ENCODE results near the gene PKDREJ.
"Not testable (repeated sequence)": the region's sequence is repeated elsewhere in the genome, so short reads cannot be mapped to it uniquely, and the experiment has no call there.

The PKDREJ gene

GRCh38 chr22:46267431-46268279, 4.5 kb upstream of the PKDREJ start, which contains the start of gene TTC38:
TSS of gene TTC38 (plus strand) at chr22:46268008. CDS start at chr22:46268040, 32 bp downstream.
- H3K36me3 ChIP-seq (ENCODE audit: control insufficient read depth in 1 of 2, insufficient read depth in 2 of 2, low read length in 2 of 2), result peaks cover 6 to 17% of the 10 kb centered on the region in 2 donors
- no peaks in the 10 kb centered on the region for H3K27me3 ChIP-seq (ENCODE audit: control insufficient read depth in 1 of 2, insufficient read depth in 2 of 2, low read length in 2 of 2)
- H3K4me1 ChIP-seq (ENCODE audit: control insufficient read depth in 1 of 2, insufficient read depth in 2 of 2, low read length in 2 of 2), result peaks cover 17 to 23% of the 10 kb centered on the region in 2 donors
- H3K9ac ChIP-seq (ENCODE audit: low read depth in 1 of 2, low read length in 2 of 2), result peak within 1 kb of the TSS; percentile 86 to 98
- peak within 1 kb of the TSS; percentile 79 for H3K27ac ChIP-seq (ENCODE audit: low read depth, low read length)
- peak within 1 kb of the TSS; percentile 72 to 96 for H3K4me3 ChIP-seq (ENCODE audit: low read depth in 1 of 2, low read length in 2 of 2)
- no peaks in the 10 kb centered on the region for H3K9me3 ChIP-seq (ENCODE audit: control insufficient read depth in 1 of 2, low read length in 2 of 2)

DNA sequence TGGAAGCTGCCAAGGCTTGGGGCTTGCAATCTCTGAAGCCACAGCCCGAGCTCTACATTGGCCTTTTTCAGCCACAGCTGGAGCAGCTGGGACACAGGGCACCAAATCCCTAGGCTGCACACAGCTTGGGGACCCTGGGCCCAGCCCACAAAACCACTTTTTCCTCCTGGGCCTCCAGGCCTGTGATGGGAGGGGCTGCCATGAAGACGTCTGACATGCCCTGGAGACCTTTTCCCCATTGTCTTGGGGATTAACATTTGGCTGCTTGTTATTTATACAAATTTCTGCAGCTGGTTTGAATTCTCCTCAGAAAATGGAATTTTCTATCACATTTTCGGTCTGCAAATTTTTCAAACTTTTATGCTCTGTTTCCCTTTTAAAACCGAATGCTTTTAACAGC, 2.5 kb upstream of the PKDREJ start:
- not testable (repeated sequence) for H3K27ac ChIP-seq (ENCODE audit: low read depth, low read length); H3K36me3 ChIP-seq (ENCODE audit: control insufficient read depth in 1 of 2, insufficient read depth in 2 of 2, low read length in 2 of 2); H3K9ac ChIP-seq (ENCODE audit: low read depth in 1 of 2, low read length in 2 of 2); H3K27me3 ChIP-seq (ENCODE audit: control insufficient read depth in 1 of 2, insufficient read depth in 2 of 2, low read length in 2 of 2); H3K4me3 ChIP-seq (ENCODE audit: low read depth in 1 of 2, low read length in 2 of 2); H3K9me3 ChIP-seq (ENCODE audit: control insufficient read depth in 1 of 2, low read length in 2 of 2)
- H3K4me1 ChIP-seq (ENCODE audit: control insufficient read depth in 1 of 2, insufficient read depth in 2 of 2, low read length in 2 of 2), result peaks cover 17 to 23% of the 10 kb centered on the region in 2 donors

DNA sequence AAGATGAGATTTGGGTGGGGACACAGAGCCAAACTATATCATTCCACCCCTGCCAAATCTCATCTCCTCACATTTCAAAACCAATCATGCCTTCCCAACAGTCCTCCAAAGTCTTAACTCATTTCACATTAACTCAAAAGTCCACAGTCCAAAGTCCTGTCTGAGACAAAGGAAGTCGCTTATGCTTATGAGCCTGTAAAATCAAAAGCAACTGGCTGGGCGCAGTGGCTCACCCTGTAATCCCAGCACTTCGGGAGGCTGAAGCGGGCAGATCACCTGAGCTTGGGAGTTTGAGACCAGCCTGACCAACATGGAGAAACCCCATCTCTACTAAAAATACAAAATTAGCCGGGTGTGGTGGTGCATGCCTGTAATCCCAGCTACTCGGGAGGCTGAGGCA, 1.4 kb upstream of the PKDREJ start:
- H3K9me3 ChIP-seq (ENCODE audit: control insufficient read depth in 1 of 2, low read length in 2 of 2); H3K36me3 ChIP-seq (ENCODE audit: control insufficient read depth in 1 of 2, insufficient read depth in 2 of 2, low read length in 2 of 2): not testable (repeated sequence)

GRCh38 chr22:46262449-46263215, 511 bp downstream of the PKDREJ start:
- H3K4me1 ChIP-seq (ENCODE audit: control insufficient read depth in 1 of 2, insufficient read depth in 2 of 2, low read length in 2 of 2), result peaks cover 4 to 10% of the 10 kb centered on the region in 2 donors
- no peak overlapping the region for H3K9ac ChIP-seq (ENCODE audit: low read depth in 1 of 2, low read length in 2 of 2)
- no peaks in the 10 kb centered on the region for H3K9me3 ChIP-seq (ENCODE audit: control insufficient read depth in 1 of 2, low read length in 2 of 2)
- H3K36me3 ChIP-seq (ENCODE audit: control insufficient read depth in 1 of 2, insufficient read depth in 2 of 2, low read length in 2 of 2), result no peaks in the 10 kb centered on the region
- no peak overlapping the region for H3K4me3 ChIP-seq (ENCODE audit: low read depth in 1 of 2, low read length in 2 of 2)
- no peak overlapping the region for H3K27ac ChIP-seq (ENCODE audit: low read depth, low read length)
- H3K27me3 ChIP-seq (ENCODE audit: control insufficient read depth in 1 of 2, insufficient read depth in 2 of 2, low read length in 2 of 2), result no peaks in the 10 kb centered on the region

More for the DNA sequence above, 1.4 kb upstream of the PKDREJ start:
- not testable (repeated sequence) for H3K4me3 ChIP-seq (ENCODE audit: low read depth in 1 of 2, low read length in 2 of 2); H3K27me3 ChIP-seq (ENCODE audit: control insufficient read depth in 1 of 2, insufficient read depth in 2 of 2, low read length in 2 of 2); H3K9ac ChIP-seq (ENCODE audit: low read depth in 1 of 2, low read length in 2 of 2); H3K27ac ChIP-seq (ENCODE audit: low read depth, low read length)
- H3K4me1 ChIP-seq (ENCODE audit: control insufficient read depth in 1 of 2, insufficient read depth in 2 of 2, low read length in 2 of 2), result peaks cover 10 to 15% of the 10 kb centered on the region in 2 donors

- peaks cover 4 to 8% of the 10 kb centered on the region in 2 donors for H3K4me1 ChIP-seq (ENCODE audit: control insufficient read depth in 1 of 2, insufficient read depth in 2 of 2, low read length in 2 of 2)
- H3K36me3 ChIP-seq (ENCODE audit: control insufficient read depth in 1 of 2, insufficient read depth in 2 of 2, low read length in 2 of 2), result no peaks in the 10 kb centered on the region
- H3K4me3 ChIP-seq (ENCODE audit: low read depth in 1 of 2, low read length in 2 of 2), result no peak overlapping the region
- H3K27me3 ChIP-seq (ENCODE audit: control insufficient read depth in 1 of 2, insufficient read depth in 2 of 2, low read length in 2 of 2), result no peaks in the 10 kb centered on the region
- H3K9ac ChIP-seq (ENCODE audit: low read depth in 1 of 2, low read length in 2 of 2), result no peak overlapping the region
- no peaks in the 10 kb centered on the region for H3K9me3 ChIP-seq (ENCODE audit: control insufficient read depth in 1 of 2, low read length in 2 of 2)
- no peak overlapping the region for H3K27ac ChIP-seq (ENCODE audit: low read depth, low read length)
Observed at GRCh38 chr22:46260038-46260437, 3.1 kb downstream of the PKDREJ start.

- peaks cover 4 to 5% of the 10 kb centered on the region in 2 donors for H3K4me1 ChIP-seq (ENCODE audit: control insufficient read depth in 1 of 2, insufficient read depth in 2 of 2, low read length in 2 of 2)
- no peaks in the 10 kb centered on the region for H3K9me3 ChIP-seq (ENCODE audit: control insufficient read depth in 1 of 2, low read length in 2 of 2)
- H3K27ac ChIP-seq (ENCODE audit: low read depth, low read length), result no peak overlapping the region
- H3K36me3 ChIP-seq (ENCODE audit: control insufficient read depth in 1 of 2, insufficient read depth in 2 of 2, low read length in 2 of 2), result no peaks in the 10 kb centered on the region
- H3K27me3 ChIP-seq (ENCODE audit: control insufficient read depth in 1 of 2, insufficient read depth in 2 of 2, low read length in 2 of 2), result no peaks in the 10 kb centered on the region
- no peak overlapping the region for H3K9ac ChIP-seq (ENCODE audit: low read depth in 1 of 2, low read length in 2 of 2)
- H3K4me3 ChIP-seq (ENCODE audit: low read depth in 1 of 2, low read length in 2 of 2), result no peak overlapping the region
Observed at GRCh38 chr22:46259374-46259773, 3.8 kb downstream of the PKDREJ start.

- H3K27me3 ChIP-seq (ENCODE audit: control insufficient read depth in 1 of 2, insufficient read depth in 2 of 2, low read length in 2 of 2), result no peaks in the 10 kb centered on the region
- no peaks in the 10 kb centered on the region for H3K36me3 ChIP-seq (ENCODE audit: control insufficient read depth in 1 of 2, insufficient read depth in 2 of 2, low read length in 2 of 2)
- H3K27ac ChIP-seq (ENCODE audit: low read depth, low read length), result no peak overlapping the region
- peaks cover under 1 to 2% of the 10 kb centered on the region in 2 donors for H3K4me1 ChIP-seq (ENCODE audit: control insufficient read depth in 1 of 2, insufficient read depth in 2 of 2, low read length in 2 of 2)
- no peaks in the 10 kb centered on the region for H3K9me3 ChIP-seq (ENCODE audit: control insufficient read depth in 1 of 2, low read length in 2 of 2)
- no peak overlapping the region for H3K9ac ChIP-seq (ENCODE audit: low read depth in 1 of 2, low read length in 2 of 2)
- no peak overlapping the region for H3K4me3 ChIP-seq (ENCODE audit: low read depth in 1 of 2, low read length in 2 of 2)
Observed at GRCh38 chr22:46256358-46256958, 6.7 kb downstream of the PKDREJ start.

GRCh38 chr22:46251816-46252380, 11.2 kb downstream of the PKDREJ start:
- Histone ChIP-seq H3K9ac (ENCODE audit: low read depth in 1 of 2, low read length in 2 of 2) (no peak overlapping the region), H3K27ac (ENCODE audit: low read depth, low read length) (no peak overlapping the region), H3K4me3 (ENCODE audit: low read depth in 1 of 2, low read length in 2 of 2) (no peak overlapping the region), H3K27me3 (ENCODE audit: control insufficient read depth in 1 of 2, insufficient read depth in 2 of 2, low read length in 2 of 2) (no peaks in the 10 kb centered on the region), H3K4me1 (ENCODE audit: control insufficient read depth in 1 of 2, insufficient read depth in 2 of 2, low read length in 2 of 2) (peaks cover 10 to 11% of the 10 kb centered on the region in 2 donors), H3K9me3 (ENCODE audit: control insufficient read depth in 1 of 2, low read length in 2 of 2) (no peaks in the 10 kb centered on the region), H3K36me3 (ENCODE audit: control insufficient read depth in 1 of 2, insufficient read depth in 2 of 2, low read length in 2 of 2) (peaks cover 0 to 3% of the 10 kb centered on the region in 2 donors)

- H3K27me3 ChIP-seq (ENCODE audit: control insufficient read depth in 1 of 2, insufficient read depth in 2 of 2, low read length in 2 of 2), result no peaks in the 10 kb centered on the region
- peaks cover 0 to 4% of the 10 kb centered on the region in 2 donors for H3K36me3 ChIP-seq (ENCODE audit: control insufficient read depth in 1 of 2, insufficient read depth in 2 of 2, low read length in 2 of 2)
- H3K9ac ChIP-seq (ENCODE audit: low read depth in 1 of 2, low read length in 2 of 2), result peak overlapping the region; percentile 87 to 93
- no peaks in the 10 kb centered on the region for H3K9me3 ChIP-seq (ENCODE audit: control insufficient read depth in 1 of 2, low read length in 2 of 2)
- H3K27ac ChIP-seq (ENCODE audit: low read depth, low read length), result no peak overlapping the region
- peak overlapping the region; percentile 81 to 91 for H3K4me3 ChIP-seq (ENCODE audit: low read depth in 1 of 2, low read length in 2 of 2)
- peaks cover 10 to 11% of the 10 kb centered on the region in 2 donors for H3K4me1 ChIP-seq (ENCODE audit: control insufficient read depth in 1 of 2, insufficient read depth in 2 of 2, low read length in 2 of 2)
Observed at GRCh38 chr22:46251266-46251665, 11.9 kb downstream of the PKDREJ start.

All from duodenal mucosa (tissue), 2 donors.